SH-SY5Y (cell line): ENCODE measurements around the gene KIAA0930.

Source experiments
- GATA2 ChIP-seq: IDR thresholded peaks from 2 replicates; pipeline ENCODE4 v1.6.1; 2011; ENCODE audit warnings: mild to moderate bottlenecking, low read depth, low read length
- GATA3 ChIP-seq: IDR thresholded peaks from 2 replicates; pipeline ENCODE4 v1.6.1; 2011; ENCODE audit warnings: low read depth, mild to moderate bottlenecking, low read length, moderate library complexity

Gene KIAA0930

DNA sequence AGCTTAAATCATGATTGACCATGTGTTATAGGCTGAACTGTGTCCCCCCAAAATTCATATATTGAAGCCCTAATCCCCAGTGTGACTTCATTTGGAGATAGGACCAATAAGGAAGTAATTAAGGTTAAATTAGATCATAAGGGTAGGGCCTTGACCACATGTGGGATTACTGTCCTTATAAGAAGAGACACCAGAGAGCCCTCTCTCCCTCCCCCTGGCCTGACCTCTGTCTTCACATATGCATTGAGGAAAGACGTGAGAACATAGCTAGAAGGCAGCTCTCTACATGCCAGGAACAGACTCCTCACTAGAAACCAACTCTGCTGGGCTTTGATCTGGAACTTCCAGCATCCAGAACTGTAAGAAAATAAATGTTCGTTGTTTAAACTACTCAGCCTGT lies 90.6 kb downstream of the KIAA0930 start:
- no peak for TF ChIP-seq GATA2
- TF ChIP-seq GATA3 = no peak

DNA sequence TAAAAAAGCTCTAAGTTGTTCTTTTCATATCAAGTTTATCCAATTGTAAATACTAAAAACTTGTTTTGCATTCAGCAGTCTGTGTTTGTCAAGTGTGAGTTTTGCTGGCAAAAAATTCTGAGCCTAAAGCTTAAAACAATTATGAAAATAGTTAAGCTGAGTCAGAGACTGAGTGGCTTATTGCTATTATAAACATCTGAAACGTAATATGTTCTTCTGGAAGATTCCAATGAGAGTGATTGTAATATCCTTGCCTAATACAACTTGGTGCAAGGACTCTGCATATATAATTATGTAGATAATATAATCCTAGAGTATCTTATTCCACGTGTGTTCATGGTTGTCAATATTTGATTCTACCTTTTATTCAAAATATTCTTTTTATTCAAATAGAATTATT lies 91.0 kb downstream of the KIAA0930 start:
- TF ChIP-seq GATA2 (no peak), GATA3 (no peak)

DNA sequence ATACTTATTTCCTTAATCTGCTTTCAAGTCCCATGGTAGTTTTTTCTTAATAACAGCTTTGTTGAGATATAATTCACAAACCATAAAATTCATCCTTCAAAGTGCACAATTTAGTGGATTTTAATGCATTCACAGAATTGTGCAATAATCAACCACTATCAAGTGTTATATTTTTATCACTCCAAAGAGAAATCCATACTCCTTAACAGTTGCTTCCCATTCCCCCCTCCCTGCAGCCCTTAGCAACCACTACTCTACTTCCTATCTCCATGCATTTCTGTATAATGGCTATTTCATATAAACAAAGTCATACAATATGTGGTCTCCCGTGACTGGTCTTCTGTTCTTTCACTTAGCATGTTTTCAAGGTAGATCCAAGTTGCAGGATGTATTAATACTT lies 95.8 kb downstream of the KIAA0930 start:
- no peak for TF ChIP-seq GATA2
- no peak for TF ChIP-seq GATA3

DNA sequence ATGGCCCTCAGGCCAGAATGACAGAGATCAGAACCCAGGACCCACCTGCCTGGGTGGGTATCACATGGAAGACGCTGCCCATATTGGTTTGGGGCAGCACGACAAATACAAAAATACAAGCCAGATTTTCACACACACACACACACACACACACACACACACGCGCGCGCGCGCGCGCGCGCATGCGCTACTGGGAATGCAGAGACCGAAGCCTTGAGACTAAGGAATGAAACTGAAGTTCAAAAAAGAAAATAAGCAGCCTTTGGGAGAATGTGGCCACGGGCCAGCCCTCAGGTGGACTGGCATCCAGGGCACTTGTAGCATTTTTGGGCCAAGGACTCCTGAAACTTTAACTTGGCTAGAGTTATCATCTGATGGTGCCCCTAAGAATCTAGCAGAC lies 98.3 kb downstream of the KIAA0930 start:
- TF ChIP-seq GATA3 (no peak), GATA2 (no peak)
